ENCODE results near the gene SNAPC5. TPM values are rescaled to one million over a fixed set of nuclear protein-coding genes. Genes with fewer than 3 reads are reported as not detected.
"Not testable (repeated sequence)": the region's sequence is repeated elsewhere in the genome, so short reads cannot be mapped to it uniquely, and the experiment has no call there.

Gene SNAPC5
- total RNA-seq, 1 donor from 2014 or later = 15.0 TPM

- Mint-ChIP-seq H3K36me3 (ENCODE audit: low read depth) (peaks cover 19% of the 10 kb centered on the region), H3K4me1 (ENCODE audit: low read depth) (peaks cover 38% of the 10 kb centered on the region), H3K9me3 (ENCODE audit: low read depth) (no peaks in the 10 kb centered on the region)
Measured at GRCh38 chr15:66505430-66505811, 7.9 kb upstream of the SNAPC5 start.

GRCh38 chr15:66504563-66505429 lies 7.2 kb upstream of the SNAPC5 start, which contains the start of the genes RPL4 and ZWILCH:
TSS of gene RPL4 (minus strand) at chr15:66504855. CDS start at chr15:66504790, 65 bp downstream.
TSS of gene ZWILCH (plus strand) at chr15:66505326. CDS start at chr15:66505339, 13 bp downstream.
- Mint-ChIP-seq H3K4me1 (ENCODE audit: low read depth) (peaks cover 38% of the 10 kb centered on the region), H3K9me3 (ENCODE audit: low read depth) (no peaks in the 10 kb centered on the region), H3K27ac (ENCODE audit: unreplicated experiment) (peak within 1 kb of the TSS; percentile 100), H3K27me3 (ENCODE audit: low read depth) (no peaks in the 10 kb centered on the region), H3K36me3 (ENCODE audit: low read depth) (peaks cover 25% of the 10 kb centered on the region), H3K4me3 (ENCODE audit: unreplicated experiment) (peak within 1 kb of the TSS; percentile 100)
- DNase-seq (ENCODE audit: low spot score) = no peak
- no peak for TF ChIP-seq CTCF (IDR thresholded peaks at IDR 0.05)

More at GRCh38 chr15:66505430-66505811, 7.9 kb upstream of the SNAPC5 start:
- Mint-ChIP-seq H3K27ac (ENCODE audit: unreplicated experiment) (peak overlapping the region; percentile 100), H3K27me3 (ENCODE audit: low read depth) (no peaks in the 10 kb centered on the region), H3K4me3 (ENCODE audit: unreplicated experiment) (peak overlapping the region; percentile 100)
- DNase-seq (ENCODE audit: low spot score) = no peak
- TF ChIP-seq CTCF (IDR thresholded peaks at IDR 0.05) = no peak

GRCh38 chr15:66503780-66504562 lies 6.4 kb upstream of the SNAPC5 start:
- H3K9me3 Mint-ChIP-seq (ENCODE audit: low read depth) = no peaks in the 10 kb centered on the region
- DNase-seq (ENCODE audit: low spot score) = no peak
- H3K4me3 Mint-ChIP-seq (ENCODE audit: unreplicated experiment) = peak overlapping the region; percentile 100
- H3K36me3 Mint-ChIP-seq (ENCODE audit: low read depth) = peaks cover 31% of the 10 kb centered on the region
- H3K4me1 Mint-ChIP-seq (ENCODE audit: low read depth) = peaks cover 38% of the 10 kb centered on the region
- no peak for TF ChIP-seq CTCF (IDR thresholded peaks at IDR 0.05)
- H3K27ac Mint-ChIP-seq (ENCODE audit: unreplicated experiment) = peak overlapping the region; percentile 100
- H3K27me3 Mint-ChIP-seq (ENCODE audit: low read depth) = no peaks in the 10 kb centered on the region

- Mint-ChIP-seq H3K27ac (ENCODE audit: unreplicated experiment) (peak overlapping the region; percentile 100), H3K4me3 (ENCODE audit: unreplicated experiment) (peak overlapping the region; percentile 100), H3K36me3 (ENCODE audit: low read depth) (peaks cover 34% of the 10 kb centered on the region), H3K4me1 (ENCODE audit: low read depth) (peaks cover 39% of the 10 kb centered on the region)
- H3K27me3 Mint-ChIP-seq (ENCODE audit: low read depth); H3K9me3 Mint-ChIP-seq (ENCODE audit: low read depth); DNase-seq (ENCODE audit: low spot score): not testable (repeated sequence)
Measured at GRCh38 chr15:66503041-66503648, 5.6 kb upstream of the SNAPC5 start.

GRCh38 chr15:66502491-66502890 lies 4.9 kb upstream of the SNAPC5 start:
- no peak for TF ChIP-seq CTCF (IDR thresholded peaks at IDR 0.05)
- Mint-ChIP-seq H3K27me3 (ENCODE audit: low read depth) (no peaks in the 10 kb centered on the region), H3K27ac (ENCODE audit: unreplicated experiment) (peak overlapping the region; percentile 100), H3K4me3 (ENCODE audit: unreplicated experiment) (peak overlapping the region; percentile 100), H3K4me1 (ENCODE audit: low read depth) (peaks cover 44% of the 10 kb centered on the region), H3K36me3 (ENCODE audit: low read depth) (peaks cover 36% of the 10 kb centered on the region), H3K9me3 (ENCODE audit: low read depth) (no peaks in the 10 kb centered on the region)
- no peak for DNase-seq (ENCODE audit: low spot score)

- Mint-ChIP-seq H3K27ac (ENCODE audit: unreplicated experiment) (peak overlapping the region; percentile 8), H3K4me1 (ENCODE audit: low read depth) (peaks cover 38% of the 10 kb centered on the region), H3K36me3 (ENCODE audit: low read depth) (peaks cover 38% of the 10 kb centered on the region)
- DNase-seq (ENCODE audit: low spot score); H3K4me3 Mint-ChIP-seq (ENCODE audit: unreplicated experiment); H3K9me3 Mint-ChIP-seq (ENCODE audit: low read depth); H3K27me3 Mint-ChIP-seq (ENCODE audit: low read depth): not testable (repeated sequence)
Measured at GRCh38 chr15:66500346-66500745, 2.8 kb upstream of the SNAPC5 start.
